ENCODE data around the gene LCE1E.

DNA sequence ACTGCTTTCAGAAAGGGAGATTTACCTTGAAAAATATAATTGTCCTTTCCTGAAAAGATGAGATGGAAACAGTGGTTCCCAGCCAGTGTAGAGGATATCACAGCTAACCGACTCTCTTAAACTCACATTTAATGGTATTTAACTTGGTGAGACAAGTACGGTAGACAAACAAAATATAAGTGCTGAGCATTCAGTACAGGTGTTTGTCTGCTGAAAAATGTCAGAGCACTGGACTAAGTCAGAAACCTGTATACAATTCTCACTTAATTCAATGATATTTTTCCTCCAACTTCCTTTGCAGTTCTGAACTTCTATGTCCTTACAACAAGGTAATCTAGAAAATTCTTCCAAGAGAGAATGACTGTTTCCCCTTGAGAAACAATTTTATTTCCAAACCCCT, 25.6 kb downstream of the LCE1E start, which contains the start of gene LCE1B:
- TF ChIP-seq CTCF (IDR thresholded peaks at IDR 0.05): no peak
- no peak for TF ChIP-seq POLR2A (IDR thresholded peaks at IDR 0.05)
- no peak for TF ChIP-seq EP300 (IDR thresholded peaks at IDR 0.05)
